Measurements from ENCODE around the gene CA5B. TPM values are rescaled to one million over a fixed set of nuclear protein-coding genes. Genes with fewer than 3 reads are reported as not detected.

CA5B gene
- total and polyA plus RNA-seq, 10 of the 15 experiments (the other 5 are each of a cell fraction or from before 2014, with no cell fraction given), result 1.2 to 6.0 (median 3.2) TPM

- Histone ChIP-seq H3K4me3 (no peak overlapping the region), H3K4me1 (ENCODE audit: control insufficient read depth, insufficient read depth, low read length) (peaks cover 6% of the 10 kb centered on the region; the same call in 1 of the 2 replicates), H2AFZ (ENCODE audit: control insufficient read depth, low read depth, low read length) (no peak overlapping the region), H3K79me2 (ENCODE audit: control insufficient read depth, insufficient read depth, low read length) (no peaks in the 10 kb centered on the region), H3K36me3 (ENCODE audit: control insufficient read depth in 2 of 2, insufficient read depth in 2 of 2, low read length in 1 of 2) (peaks cover 14 to 42% of the 10 kb centered on the region in 2 experiments), H3K9me3 (replicated peaks; ENCODE audit: control insufficient read depth, insufficient read depth, low read length) (no peaks in the 10 kb centered on the region), H3K4me2 (ENCODE audit: control insufficient read depth, insufficient read depth) (no peak overlapping the region), H3K27ac (ENCODE audit: control insufficient read depth, insufficient read depth) (no peak overlapping the region), H3K9ac (ENCODE audit: control insufficient read depth, insufficient read depth, low read length) (no peak overlapping the region), H3K27me3 (replicated peaks in 1 of 2; ENCODE audit: control insufficient read depth in 2 of 2, insufficient read depth in 2 of 2, low read length in 1 of 2) (no peaks in the 10 kb centered on the region), H4K20me1 (ENCODE audit: control insufficient read depth, insufficient read depth) (no peaks in the 10 kb centered on the region)
- 47% methylated on average over 1 of the region's 1 CpG for WGBS (ENCODE audit: insufficient coverage, insufficient replicate concordance, low lambda C conversion rate, missing lambda C conversion rate)
- no TSS peak for BruUV-seq (replicated peaks)
- TF ChIP-seq JUNB (IDR thresholded peaks at IDR 0.05) (no peak), PRDM15 (CRISPR knock-in tag; IDR thresholded peaks at IDR 0.05) (no peak), NFYA (IDR thresholded peaks at IDR 0.05; ENCODE audit: borderline replicate concordance, low read depth, low read length) (no peak), HDAC6 (IDR thresholded peaks at IDR 0.05; ENCODE audit: unreplicated experiment) (no peak), SMC3 (IDR thresholded peaks at IDR 0.05; ENCODE audit: borderline replicate concordance, low read length) (no peak), ATF7 (IDR thresholded peaks at IDR 0.05; ENCODE audit: low read depth) (no peak), RBBP5 (conservative IDR thresholded peaks at IDR 0.05) (no peak), ZBED1 (IDR thresholded peaks at IDR 0.05; ENCODE audit: borderline replicate concordance) (no peak), RAD51 (IDR thresholded peaks at IDR 0.05) (no peak), MYB (IDR thresholded peaks at IDR 0.05; ENCODE audit: borderline replicate concordance, low read depth, low read length) (no peak), BHLHE40 (IDR thresholded peaks at IDR 0.05; ENCODE audit: borderline replicate concordance in 1 of 2, low read depth in 2 of 2, low read length in 1 of 2) (no peak), EP300 (IDR thresholded peaks at IDR 0.05; ENCODE audit: borderline replicate concordance in 1 of 2, control insufficient read depth in 1 of 2, low read depth in 2 of 2, low read length in 2 of 2) (no peak), HSF1 (IDR thresholded peaks at IDR 0.05; ENCODE audit: low read depth, low read length) (no peak), IRF5 (IDR thresholded peaks at IDR 0.05; ENCODE audit: borderline replicate concordance) (no peak), RB1 (IDR thresholded peaks at IDR 0.05; ENCODE audit: borderline replicate concordance) (no peak), E2F4 (IDR thresholded peaks at IDR 0.05; ENCODE audit: low read depth, low read length) (no peak), PAX5 (IDR thresholded peaks at IDR 0.05; ENCODE audit: borderline replicate concordance, low read depth, low read length) (no peak)
- in situ Hi-C loops (cut with MboI), result no loop called here
- ATAC-seq (no peak), DNase-seq (ENCODE audit: low read depth, low spot score) (no peak), FAIRE-seq (no peak)
- intact Hi-C loops (cut with micrococcal nuclease; ENCODE audit: unreplicated experiment), result no loop called here
- CTCF ChIA-PET, result interaction anchor here (1.0 kb wide), 1 partner anchor 117 kb away, joined by 3 read pairs; no protein-coding TSS in a partner anchor
- RAD21 ChIA-PET (ENCODE audit: unreplicated experiment), result interaction anchor here (1.0 kb wide), 1 partner anchor 22 kb away, joined by 3 read pairs; no protein-coding TSS in a partner anchor
- POLR2A ChIA-PET, result no interaction called here
- SMC1A ChIA-PET (ENCODE audit: uncharacterized antibody, unreplicated experiment), result interaction anchor here (0.6 to 1.3 kb wide), 4 partner anchors 8 to 130 kb away, joined by 3 read pairs; no protein-coding TSS in a partner anchor
Observed at GRCh38 chrX:15813416-15813815, 75.3 kb downstream of the CA5B start.

All from GM12878 (cell line).